GM19239 (cell line): ENCODE results near the gene BLVRB.
"Not testable (repeated sequence)": the region's sequence is repeated elsewhere in the genome, so short reads cannot be mapped to it uniquely, and the experiment has no call there.

ENCODE experiments used
- DNase-seq: peaks from one replicate; pipeline ENCODE4 v3.0.0; 2011; ENCODE audit warnings: low spot score; ENCODE audit not compliant: insufficient read length
- FAIRE-seq: peaks from 2 replicates; lab custom pipeline; 2011; peaks lifted over from hg19 to GRCh38; lab: Jason Lieb, UNC

Gene BLVRB

GRCh38 chr19:40411958-40412499 lies 53.5 kb downstream of the BLVRB start:
- no peak for DNase-seq
- no peak for FAIRE-seq

- DNase-seq: no peak
- FAIRE-seq: no peak
Observed at GRCh38 chr19:40411125-40411842, 54.3 kb downstream of the BLVRB start.

DNA sequence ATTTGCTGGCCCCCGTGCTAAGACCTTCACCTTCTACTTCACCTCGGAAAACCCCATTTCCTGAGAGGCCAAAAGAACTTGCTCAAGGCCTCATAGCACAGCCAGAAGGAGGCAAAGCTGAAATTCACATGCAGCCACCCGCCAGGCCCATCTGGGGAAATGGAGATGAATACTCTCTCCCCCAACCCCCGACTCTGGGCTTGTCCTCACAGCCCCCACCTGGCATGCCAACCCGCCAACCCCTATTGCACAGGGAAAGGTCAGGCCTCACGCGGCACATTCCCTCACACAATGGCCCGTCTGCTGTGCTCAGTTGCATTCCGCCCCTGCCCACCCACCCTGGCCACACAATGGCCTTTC lies 55.5 kb downstream of the BLVRB start:
- DNase-seq (no peak), FAIRE-seq (no peak)

DNA sequence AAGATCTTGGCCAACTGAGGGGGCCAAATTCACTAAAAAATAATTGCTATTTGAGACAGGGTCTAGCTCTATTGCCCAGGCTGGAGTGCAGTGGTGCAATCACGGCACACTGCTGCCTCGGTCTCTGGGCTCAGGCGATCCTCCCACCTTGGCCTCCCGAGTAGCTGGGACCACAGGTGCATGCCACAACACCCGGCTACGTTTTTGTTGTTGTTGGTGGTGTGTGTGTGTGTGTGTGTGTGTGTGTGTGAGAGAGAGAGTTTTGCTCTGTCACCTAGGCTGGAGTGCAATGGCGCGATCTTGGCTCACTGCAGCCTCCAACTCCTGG lies 57.0 kb downstream of the BLVRB start:
- DNase-seq, FAIRE-seq: not testable (repeated sequence)

GRCh38 chr19:40407714-40408597 lies 57.6 kb downstream of the BLVRB start:
- no peak for DNase-seq
- no peak for FAIRE-seq

GRCh38 chr19:40403262-40403984 lies 62.1 kb downstream of the BLVRB start:
- peak; percentile 96 for DNase-seq
- peak; percentile 84 for FAIRE-seq

- DNase-seq: no peak
Observed at GRCh38 chr19:40400559-40400958, 65.0 kb downstream of the BLVRB start.

GRCh38 chr19:40398417-40399131 lies 67.0 kb downstream of the BLVRB start:
- no peak for DNase-seq
- no peak for FAIRE-seq

More at GRCh38 chr19:40400559-40400958, 65.0 kb downstream of the BLVRB start:
- no peak for FAIRE-seq
